ENCODE results near the gene KRT72. TPM values are rescaled to one million over a fixed set of nuclear protein-coding genes. Genes with fewer than 3 reads are reported as not detected.

KRT72 gene
- polyA plus RNA-seq, 3 donors, result not detected

DNA sequence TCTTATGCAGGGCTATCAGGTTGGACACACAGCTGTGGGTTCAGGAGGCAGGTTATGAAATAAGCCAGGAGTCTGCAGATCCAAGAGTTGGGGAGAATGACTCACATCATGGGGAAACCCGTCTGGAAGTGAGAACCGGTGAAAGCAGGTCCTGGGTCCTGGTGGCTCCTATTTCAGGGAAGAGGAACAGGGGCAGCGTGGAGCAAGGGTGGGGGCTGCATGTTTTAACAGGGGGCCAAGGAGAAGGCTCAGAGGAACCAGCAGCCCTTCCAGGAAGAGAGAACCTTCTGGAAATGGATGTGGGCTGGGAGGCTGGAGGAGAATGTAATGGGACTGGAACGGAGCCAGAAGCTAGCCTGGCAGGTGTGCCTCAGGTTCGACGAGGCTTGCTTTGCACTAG lies 19.8 kb downstream of the KRT72 start:
- no peak for DNase-seq (ENCODE audit: low read depth in 3 of 3, low spot score in 2 of 3)

DNA sequence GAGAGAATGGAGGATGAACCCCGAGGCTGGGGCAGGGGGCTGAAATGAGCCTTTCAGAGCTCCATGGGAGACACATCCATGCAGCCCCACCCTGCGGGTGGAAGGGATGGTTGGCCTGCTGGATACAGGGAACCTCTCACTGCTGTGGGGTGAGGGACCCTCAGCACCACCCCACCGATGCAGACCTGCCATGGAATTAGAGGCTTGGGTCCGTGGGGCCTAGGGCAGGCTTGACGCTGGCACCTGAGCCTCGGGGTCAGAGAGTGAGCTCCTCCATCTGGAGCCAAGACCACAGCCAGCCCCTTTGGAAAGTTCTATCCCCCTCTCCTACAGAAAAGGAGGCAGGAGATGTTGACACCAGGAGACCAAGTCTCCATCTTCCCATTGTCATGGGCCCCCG lies 20.2 kb downstream of the KRT72 start:
- no peak for DNase-seq (ENCODE audit: low read depth in 3 of 3, low spot score in 2 of 3)

DNA sequence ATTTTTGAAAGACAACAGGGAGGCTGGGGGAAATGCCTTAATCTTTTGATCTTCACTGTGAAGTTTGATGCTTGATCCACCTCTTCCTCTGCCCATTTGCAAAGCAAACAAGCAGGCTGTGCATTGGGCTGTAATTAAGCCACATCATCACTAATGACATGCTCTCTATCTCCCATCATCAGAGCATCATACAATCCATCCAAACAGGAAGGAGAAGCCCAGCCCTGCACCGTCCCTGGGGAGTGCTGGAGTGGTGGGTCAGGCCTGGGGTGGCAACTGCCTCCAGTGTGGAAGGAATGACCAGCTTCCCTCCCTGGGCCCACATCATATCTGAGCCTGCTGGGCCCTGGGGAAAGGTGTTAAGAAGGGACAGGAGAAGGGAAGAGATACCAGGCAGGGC lies 20.8 kb downstream of the KRT72 start:
- DNase-seq (ENCODE audit: low read depth in 3 of 3, low spot score in 2 of 3), result no peak

DNA sequence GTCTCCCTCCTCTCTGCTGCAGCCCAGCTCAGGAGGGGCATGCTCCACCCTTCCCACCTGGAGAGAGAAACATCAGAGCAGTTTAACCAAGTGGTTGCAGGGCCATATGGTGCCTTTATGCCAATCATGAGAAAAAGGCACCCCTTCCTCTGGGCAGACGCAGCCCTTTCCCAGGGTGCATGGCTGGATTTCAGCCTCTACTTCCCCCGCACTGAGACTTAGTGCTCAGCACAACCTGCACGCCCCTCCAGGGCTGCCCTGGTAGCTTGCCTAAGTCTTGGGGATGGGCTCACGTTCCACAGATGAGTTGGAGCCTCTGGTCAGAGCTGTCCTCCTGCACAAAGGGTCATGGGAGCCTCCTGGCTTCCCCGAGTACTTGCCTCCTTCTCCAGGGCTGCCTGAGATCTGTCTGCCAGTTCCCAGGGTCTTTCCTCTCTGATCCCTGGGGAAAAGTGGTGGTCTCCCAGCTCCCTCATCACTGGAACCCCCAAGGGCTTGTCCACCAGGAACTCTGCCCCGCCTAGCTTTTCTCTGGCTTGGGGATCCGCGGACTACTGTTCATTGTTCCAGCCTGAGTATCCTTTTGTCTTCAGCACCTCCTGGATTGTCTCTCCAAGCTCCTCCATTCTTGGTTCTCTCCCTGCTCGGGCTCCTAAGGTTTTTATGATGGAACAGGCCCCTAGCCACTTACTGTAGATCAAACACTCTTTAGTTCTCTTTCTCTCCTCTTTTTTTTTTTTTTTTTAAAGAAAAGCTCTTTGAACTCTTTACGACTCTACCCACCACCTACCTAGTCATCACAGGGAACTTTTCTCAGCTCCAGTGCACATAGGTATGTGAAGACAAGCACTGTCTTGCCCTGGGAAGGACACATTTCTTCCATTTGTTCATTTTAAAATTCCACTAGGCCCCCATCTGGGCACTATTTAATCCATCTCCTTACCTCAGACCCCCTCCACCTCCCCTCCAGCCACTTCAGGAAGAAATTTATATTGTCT lies 21.5 kb downstream of the KRT72 start:
- no peak for DNase-seq (ENCODE audit: low read depth in 3 of 3, low spot score in 2 of 3)

DNA sequence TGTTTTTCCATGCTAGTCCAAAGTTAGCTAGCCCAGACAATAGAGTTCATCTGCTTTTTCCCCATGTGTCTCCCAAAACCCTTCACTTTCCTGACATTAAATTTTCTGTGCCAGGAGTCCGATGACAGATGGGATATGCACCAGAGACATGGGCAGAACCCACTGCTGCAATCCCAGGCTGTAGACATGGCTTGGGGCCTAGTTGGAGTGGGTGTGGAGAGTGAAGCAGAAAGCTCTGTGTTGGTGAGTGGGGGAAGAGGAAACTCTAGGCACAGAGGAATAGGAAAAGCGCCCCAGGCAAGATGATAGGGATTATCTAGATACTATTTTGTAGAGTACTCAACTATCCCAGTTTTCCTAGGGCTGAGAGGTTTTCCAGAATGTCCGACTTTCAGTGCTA lies 22.8 kb downstream of the KRT72 start:
- DNase-seq (ENCODE audit: low read depth in 3 of 3, low spot score in 2 of 3), result no peak

DNA sequence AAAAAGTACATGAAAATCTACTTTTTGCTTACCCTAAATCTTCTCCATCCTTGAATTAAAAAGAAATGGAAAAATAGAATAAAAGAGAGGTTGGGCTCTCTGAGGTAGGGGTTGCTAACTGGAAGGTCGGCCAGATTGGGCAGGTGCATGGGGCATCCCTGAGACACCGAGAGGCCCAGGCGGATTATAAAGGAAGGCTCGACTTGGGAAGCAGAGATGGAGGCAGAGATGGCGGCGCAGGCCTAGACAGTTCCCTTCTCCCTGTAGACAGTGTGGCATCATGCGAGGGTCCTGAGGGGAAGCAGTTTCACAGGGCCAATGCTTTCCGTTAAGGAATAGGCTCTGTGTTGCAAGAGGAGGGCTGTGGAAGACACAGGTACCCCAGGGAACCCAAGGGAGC lies 23.9 kb downstream of the KRT72 start:
- no peak for DNase-seq (ENCODE audit: low read depth in 3 of 3, low spot score in 2 of 3)

DNA sequence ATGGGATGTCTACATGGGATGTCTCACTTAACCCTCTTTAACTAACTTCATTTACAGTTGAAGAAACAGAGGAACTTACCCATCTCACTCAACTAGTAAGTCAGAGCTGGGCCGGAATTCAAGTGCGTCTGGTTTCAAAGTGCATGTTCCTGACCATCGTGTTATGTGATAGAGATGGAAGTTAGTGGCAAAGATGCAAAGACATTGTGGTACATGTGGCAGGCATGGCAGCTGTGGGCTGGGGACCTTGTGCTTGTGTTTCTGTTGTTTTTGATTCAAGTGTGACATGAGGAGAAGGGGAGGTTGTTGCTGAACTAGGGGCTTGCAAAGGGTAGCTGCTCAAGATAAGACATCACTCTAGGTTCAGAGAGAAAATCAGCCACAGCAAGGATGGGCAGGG lies 25.3 kb downstream of the KRT72 start:
- no peak for DNase-seq (ENCODE audit: low read depth in 3 of 3, low spot score in 2 of 3)

DNA sequence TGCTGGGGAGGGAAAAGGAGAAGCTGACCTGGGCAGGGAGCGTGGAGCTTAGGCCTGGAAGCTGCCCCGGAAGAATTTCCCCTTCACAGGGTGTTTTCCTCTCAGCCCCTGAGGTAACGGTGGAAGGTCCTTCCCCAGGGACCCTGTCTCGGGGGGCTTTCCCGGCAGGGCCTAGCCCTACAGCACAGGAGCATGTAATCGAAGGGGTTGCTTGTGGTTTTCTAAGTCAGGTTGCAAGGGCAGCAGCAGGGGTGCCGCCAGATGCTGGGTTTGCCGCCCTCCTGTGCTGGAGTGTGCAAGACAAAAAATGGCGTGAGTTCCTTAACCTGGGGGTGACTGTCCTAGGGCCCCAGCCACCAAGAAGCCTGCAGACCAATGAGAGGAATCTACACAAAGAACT lies 26.0 kb downstream of the KRT72 start:
- DNase-seq (ENCODE audit: low read depth in 3 of 3, low spot score in 2 of 3), result no peak

DNA sequence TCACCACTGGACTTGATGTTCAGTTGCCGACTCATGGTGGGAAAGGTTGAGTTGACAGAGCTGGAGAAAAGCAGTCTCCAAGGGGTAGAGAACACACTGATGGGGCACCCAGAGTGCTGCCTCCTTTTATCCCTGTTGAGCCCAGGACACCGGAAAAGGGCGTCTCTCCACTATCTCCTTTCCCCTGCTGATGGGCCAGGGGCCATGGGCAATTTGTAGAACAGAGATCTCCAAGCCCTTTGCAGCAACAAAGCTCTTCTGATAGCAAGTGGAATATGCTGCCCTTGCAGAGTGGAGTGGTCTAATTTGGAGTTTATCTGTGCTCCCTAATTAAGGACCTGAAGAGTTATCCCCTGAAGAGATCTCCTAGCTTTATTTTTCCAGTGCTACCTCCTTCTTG lies 27.5 kb downstream of the KRT72 start, which contains the start of gene KRT74:
Gene KRT74 (minus strand): TSS at position 101 of the 400 bp plus-strand sequence. CDS start 66 bp downstream, at position 35.
- DNase-seq (ENCODE audit: low read depth in 3 of 3, low spot score in 2 of 3), result no peak

DNA sequence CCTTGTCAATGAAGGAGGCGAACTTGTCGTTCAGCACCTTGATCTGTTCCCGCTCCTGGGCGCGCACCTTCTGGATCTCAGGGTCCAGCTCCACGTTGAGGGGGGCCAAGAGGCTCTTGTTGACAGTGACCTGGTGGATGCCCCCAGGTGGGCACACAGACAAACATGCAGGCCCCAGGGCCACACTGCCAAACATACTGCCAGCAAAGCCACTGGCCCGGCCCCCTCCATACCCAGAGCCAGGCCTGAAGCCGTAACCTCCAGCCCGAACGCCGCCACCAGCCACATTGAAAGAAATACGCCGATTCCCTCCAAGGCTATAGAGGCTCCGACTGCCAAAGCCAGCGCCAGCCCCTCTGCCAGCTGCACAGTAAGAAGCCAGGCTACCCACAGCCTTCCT lies 28.0 kb downstream of the KRT72 start:
- DNase-seq (ENCODE audit: low read depth in 3 of 3, low spot score in 2 of 3), result no peak

DNA sequence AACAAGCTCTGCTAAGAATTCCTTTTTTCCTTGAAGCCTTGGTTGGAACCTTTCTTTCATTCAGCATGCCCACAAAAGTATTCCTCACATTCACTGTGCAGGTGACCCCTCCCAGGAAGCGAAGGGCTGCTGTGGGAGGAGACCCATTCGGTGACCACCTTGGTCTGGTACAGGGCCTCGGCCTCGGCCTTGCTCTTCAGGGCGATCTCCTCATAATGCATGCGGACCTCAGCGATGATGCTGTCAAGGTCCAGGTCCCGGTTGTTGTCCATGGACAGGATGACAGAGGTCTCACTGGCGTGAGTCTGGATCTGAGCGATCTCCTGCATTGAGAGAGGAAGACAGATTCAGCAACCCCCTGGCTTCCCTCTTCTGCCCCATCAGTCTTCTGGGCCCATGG lies 30.8 kb downstream of the KRT72 start:
- DNase-seq (ENCODE audit: low read depth in 3 of 3, low spot score in 2 of 3), result no peak

DNA sequence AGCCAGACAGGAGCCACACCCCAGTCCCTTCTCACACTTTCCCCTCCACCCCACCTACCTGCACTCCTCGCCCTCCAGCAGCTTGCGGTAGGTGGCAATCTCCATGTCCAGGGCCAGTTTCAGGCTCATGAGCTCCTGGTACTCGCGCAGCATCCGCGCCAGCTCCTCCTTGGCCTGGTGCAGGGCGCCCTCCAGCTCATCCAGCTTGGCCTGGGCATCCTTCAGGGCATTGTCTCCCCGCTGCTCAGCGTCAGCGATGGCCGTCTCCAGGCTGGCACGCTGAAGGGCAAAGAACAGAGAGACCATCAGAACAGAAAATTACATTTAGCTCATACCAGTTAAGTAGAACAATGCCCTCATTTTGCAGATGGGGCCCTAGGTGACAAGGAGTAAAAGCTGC lies 33.2 kb downstream of the KRT72 start:
- no peak for DNase-seq (ENCODE audit: low read depth in 3 of 3, low spot score in 2 of 3)

DNA sequence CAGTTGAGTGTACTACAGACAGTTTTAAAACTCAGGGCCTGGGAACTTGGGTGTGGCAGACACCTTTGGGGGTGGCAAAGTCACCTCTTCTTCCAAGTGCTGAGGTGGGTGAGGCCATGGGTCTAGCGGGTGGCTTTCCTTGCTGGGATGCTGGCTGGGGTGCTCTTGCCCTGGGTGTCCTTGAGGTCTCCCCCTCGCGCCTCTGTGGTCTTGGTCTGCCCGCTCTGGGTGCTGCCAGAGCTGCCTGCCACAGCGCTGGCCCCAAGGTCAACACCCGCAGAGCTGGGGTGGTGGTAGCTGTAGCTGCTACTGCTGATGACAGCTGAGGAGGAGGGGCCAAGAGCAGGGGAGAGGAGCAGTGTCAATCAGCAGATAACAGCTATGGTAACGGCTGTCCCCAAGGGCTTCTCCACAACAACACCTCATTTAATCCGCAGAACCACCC lies 34.4 kb downstream of the KRT72 start:
- DNase-seq (ENCODE audit: low read depth in 3 of 3, low spot score in 2 of 3), result no peak

DNA sequence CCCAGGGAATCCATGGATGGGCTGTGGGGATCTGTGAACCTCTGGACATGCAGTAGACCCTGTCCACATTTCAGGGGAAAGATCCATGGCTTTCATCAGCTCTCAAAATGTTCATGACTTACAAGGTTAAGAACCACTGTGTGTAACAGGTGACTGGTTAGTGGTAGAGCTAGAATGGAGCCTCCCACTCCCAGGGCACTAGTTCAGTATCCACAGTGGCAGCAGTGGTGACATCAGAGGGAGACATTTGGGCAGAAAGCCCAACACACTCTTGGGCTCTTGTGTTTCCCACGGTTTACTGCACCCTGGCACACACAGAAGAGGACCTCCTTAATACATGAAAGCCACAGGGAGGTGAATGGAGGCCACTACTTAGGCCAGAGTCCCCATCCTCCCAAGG lies 36.7 kb downstream of the KRT72 start:
- no peak for DNase-seq (ENCODE audit: low read depth in 3 of 3, low spot score in 2 of 3)

DNA sequence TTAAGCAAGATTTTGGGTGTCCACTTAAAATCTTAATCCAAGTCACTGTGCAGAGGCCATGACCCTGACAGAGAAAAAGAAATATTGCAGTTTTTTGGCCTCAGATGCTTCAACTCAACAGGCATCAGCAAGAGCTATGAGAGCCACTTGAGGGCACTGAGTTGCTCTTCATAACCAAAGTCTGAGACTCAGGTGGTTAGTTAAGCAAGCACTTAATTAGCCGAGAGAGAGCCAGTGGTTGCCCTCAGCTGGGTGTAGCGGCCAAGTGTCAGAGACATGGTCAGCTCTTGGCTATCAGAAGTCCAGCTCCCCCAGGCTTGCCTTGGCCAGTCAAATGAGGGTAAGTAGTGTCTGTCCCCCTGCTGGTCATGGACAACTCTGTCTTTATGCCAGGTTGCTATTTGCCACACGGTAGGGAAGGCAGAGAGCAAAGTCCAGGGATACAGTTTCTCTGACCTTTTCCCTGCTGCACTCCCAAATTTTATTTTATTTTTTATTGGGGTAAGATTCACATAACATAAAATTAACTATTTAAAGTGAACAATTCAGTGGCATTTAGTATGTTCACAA lies 39.3 kb downstream of the KRT72 start:
- DNase-seq (ENCODE audit: low read depth in 3 of 3, low spot score in 2 of 3), result no peak

DNA sequence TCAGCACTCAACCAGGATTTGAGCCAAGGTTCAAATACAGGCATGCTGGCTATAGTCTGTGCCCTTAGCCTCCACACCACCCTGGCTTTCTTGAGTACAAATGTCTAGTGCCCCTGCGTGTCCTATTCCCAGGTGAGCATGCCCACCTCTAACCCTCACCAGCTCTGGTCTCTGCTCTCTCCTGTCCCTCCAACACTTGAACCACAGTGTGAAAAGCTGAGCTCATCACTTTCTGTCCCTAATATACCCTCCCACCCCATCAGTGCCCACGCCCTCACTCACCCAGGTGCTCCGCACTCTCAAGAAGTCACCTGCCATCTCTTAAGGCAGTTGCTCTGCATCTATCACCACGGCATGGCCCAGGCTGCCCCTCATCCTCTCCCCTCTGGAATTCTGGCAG lies 41.3 kb downstream of the KRT72 start:
- DNase-seq (ENCODE audit: low read depth in 3 of 3, low spot score in 2 of 3), result no peak

DNA sequence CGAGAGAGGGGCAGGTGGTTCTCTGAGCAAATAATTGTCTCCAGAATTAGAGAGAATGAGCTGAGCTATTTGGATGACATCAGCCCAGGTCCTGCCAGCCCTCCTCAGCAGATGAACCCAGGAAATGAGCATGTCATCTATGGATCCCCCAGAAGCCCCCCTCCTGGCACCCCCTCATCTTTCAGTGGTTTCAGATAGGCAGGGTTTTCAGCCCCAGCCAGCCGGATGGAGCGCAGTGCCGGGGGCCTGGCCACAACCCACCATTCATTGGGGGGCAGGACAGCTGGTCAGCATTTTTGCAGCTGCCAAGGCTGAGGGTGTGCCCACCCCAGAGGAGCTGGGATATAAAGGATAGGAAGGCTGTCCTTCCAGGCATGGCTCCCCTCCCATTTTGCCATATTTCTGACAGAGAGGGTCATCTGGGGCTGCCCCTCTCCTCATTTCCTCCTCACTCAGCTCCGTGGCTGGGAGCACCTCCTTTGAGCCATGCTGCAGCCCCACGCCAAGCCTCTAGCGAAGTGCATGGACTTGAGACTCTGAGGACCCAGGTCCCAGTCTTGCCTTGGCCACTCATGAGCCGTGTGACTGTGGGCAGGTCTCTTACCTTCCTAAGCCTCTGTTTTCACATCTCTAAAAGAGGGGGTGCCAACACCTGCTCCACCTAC lies 42.4 kb downstream of the KRT72 start:
- no peak for DNase-seq (ENCODE audit: low read depth in 3 of 3, low spot score in 2 of 3)

DNA sequence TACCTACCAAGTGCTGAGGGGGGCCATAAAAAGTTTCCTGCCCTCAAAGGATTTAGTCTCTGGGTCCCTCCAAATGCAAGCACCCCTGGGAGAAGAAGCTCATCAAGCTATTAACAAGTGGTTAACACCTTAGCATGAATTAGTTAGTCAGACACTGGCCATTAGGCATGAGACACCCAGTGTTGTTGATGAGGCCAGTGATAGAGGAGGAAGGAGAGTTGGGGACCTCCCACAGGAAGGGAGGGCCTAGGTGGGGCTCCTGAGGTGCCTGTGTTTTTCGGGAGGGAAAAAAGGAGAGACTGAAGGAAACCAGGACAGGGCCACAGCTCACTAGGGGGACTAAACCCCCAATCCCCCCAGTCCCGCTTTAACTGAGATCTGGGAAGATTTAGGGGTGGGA lies 43.8 kb downstream of the KRT72 start:
- DNase-seq (ENCODE audit: low read depth in 3 of 3, low spot score in 2 of 3), result no peak

DNA sequence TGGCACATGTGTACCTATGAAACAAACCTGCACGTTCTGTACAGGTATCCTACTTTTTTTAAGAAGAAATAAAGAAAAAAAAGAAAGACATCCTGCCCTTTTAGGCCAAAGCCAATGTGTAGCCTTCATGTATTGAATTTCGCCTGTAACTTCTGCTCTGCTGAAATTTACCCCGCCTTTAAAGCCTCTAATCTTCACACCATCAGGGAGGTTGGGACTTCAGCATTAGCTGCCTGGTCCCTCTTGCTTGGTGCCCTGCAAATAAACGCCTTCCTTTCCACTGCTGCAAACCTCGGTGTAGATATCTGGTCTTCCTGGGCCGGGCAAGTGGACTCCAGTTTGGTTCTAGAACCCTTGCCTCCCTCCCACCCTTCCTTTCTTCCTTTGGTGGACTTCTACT lies 45.7 kb downstream of the KRT72 start:
- DNase-seq (ENCODE audit: low read depth in 3 of 3, low spot score in 2 of 3), result no peak

DNA sequence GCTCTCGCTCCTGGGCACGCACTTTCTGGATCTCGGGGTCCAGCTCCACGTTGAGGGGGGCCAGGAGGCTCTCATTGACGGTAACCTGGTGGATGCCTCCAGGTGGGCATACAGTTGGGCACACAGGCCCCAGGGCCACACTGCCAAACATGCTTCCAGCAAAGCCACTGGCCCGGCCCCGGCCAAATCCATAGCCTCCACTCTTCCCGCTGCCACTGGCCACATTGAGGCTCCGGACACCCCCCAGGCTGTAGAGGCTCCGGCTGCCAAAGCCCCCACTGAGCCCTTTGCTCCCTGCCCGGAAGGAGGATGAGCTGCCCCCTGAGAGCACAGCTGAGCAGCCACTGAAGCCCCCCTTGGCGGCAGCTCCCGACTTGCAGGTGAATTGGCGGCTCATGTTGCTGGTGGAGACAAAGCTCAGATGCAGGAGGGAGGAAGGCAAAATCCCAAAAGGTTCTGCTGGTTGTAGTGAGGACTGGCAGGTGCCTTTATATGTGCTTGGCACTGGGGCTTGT lies 48.5 kb downstream of the KRT72 start, which contains the start of gene KRT71:
Gene KRT71 (minus strand): TSS at position 465 of the 515 bp plus-strand sequence. CDS start 68 bp downstream, at position 397.
- DNase-seq (ENCODE audit: low read depth in 3 of 3, low spot score in 2 of 3), result no peak

DNA sequence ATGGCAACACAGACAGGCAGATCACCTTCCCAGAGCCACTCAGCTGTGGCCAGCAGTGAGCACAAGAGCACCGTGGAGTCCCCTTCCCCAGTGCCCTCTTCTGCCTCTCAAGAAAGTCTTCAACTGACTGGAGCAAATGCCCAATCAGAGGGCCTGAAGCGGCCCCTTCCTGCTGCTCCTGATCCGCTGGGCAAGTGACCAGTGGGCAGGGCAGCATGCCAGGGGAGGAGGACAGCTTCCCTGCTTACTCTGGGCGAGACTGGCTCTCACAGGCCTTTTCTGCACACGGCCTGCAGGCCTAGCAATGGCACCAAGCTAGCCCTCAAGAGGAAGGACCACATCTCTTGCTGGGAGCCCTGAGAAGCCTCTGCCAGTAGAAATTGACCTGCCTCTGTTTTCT lies 49.2 kb downstream of the KRT72 start:
- no peak for DNase-seq (ENCODE audit: low read depth in 3 of 3, low spot score in 2 of 3)

Measured in right renal cortex interstitium (tissue), 3 donors.